SK-N-DZ (cell line): Measurements from ENCODE around the gene RNF113B. TPM values are rescaled to one million over a fixed set of nuclear protein-coding genes. Genes with fewer than 3 reads are reported as not detected.

ENCODE experiments used
- DNase-seq: peaks from one replicate; pipeline ENCODE4 v3.0.0-alpha.2; 2015; ENCODE audit warnings: low spot score
- polyA plus RNA-seq, 2 experiments: library from polyadenylated mRNA; depleted of rRNA; stranded (reverse); fragments of >200 nt; gene quantifications; 2 replicates each; pipeline ENCODE4 v1.2.3, GENCODE V29; 2014

The RNF113B gene
- not detected in 2 replicates for polyA plus RNA-seq (2014; cell fraction: cytosol; rRNA removed)
- polyA plus RNA-seq (2014; cell fraction: nucleus; rRNA removed): not detected in 2 replicates

- DNase-seq: no peak
Measured at GRCh38 chr13:98176777-98177608, at the start of gene RNF113B. TSS of gene RNF113B (minus strand) at chr13:98177269. CDS start at chr13:98177236, 33 bp downstream.

DNA sequence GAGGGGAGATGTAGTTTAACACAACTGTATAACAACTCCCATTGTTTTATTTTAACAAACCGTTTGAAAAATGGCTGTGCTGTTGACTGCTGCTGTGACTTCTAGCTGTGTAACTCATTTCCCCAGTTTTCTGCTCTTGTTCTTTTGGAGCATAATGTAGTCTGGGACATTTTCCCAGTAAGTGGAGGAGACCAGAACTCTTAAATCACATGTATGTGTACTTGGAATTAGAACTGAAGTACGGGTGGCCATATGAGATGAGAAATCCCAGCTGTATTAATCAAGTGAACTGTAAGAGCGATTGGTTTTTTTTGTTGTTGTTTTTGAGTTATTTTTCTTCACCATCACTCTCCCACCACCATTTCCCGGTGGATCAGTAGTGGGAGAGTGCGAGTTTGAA lies 49.4 kb upstream of the RNF113B start:
- no peak for DNase-seq

- no peak for DNase-seq
Measured at GRCh38 chr13:98225036-98225940, 48.2 kb upstream of the RNF113B start.

DNA sequence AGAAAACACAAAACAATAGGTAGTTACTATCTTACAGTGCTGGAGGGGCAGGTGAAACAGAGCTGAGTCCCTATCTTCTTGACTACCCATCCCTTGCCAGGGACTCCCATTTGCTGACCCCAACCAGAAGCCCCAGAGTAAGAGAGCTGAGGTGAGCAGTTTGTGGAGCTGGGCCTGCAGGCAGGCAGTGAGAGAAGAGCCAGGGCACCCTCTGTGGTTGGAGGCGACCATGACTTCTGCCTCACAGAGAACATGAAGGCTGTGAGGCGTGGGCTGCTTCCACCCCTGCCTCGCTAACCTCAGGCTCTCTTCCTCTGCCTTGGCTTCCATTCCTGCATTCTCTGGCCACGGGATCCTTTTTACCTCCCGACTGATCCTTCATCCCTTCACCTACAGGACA lies 47.5 kb upstream of the RNF113B start:
- no peak for DNase-seq

DNA sequence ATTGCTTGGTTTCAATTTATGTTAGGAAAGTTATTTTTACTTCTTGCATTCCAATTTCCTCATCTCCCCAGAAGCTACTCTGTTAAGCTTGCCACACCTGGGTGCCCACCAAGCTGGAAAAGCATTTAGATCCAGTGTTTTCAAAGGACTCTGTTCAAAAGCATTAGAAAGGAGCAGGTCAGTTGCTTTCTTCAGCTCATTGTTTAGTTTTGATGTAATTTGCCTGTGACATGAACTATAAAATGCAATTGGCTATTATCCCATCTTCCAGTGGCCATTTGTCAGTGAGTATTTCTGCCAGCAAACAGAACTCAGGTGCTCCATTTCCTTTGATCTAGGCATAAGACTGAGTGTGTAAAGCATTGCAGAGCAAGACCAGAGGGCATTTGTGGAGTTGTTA lies 46.7 kb upstream of the RNF113B start:
- no peak for DNase-seq

GRCh38 chr13:98222816-98223215 lies 45.7 kb upstream of the RNF113B start:
- DNase-seq: no peak

DNA sequence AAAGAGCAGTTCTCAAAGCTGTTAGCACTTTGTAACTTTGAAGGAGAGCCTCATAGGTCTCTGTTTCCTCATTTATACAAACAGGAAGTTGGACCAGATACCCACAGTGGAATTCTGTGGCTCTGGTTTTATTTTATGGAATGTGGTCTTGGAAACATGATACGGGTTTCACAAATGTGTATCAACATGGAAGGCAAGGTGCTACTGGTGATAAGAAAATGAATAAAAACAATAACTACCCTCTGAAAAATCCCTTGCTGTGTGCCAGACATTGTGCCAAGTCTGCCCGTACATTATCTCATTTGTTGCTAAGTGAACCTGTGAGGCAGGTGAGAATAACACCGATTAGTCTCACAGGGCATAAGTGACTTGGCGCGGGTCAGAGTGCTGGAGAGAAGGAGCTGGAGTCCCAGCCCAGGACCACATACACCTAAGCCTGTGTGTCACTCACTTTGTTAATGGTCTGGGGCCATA lies 45.0 kb upstream of the RNF113B start:
- DNase-seq: no peak

DNA sequence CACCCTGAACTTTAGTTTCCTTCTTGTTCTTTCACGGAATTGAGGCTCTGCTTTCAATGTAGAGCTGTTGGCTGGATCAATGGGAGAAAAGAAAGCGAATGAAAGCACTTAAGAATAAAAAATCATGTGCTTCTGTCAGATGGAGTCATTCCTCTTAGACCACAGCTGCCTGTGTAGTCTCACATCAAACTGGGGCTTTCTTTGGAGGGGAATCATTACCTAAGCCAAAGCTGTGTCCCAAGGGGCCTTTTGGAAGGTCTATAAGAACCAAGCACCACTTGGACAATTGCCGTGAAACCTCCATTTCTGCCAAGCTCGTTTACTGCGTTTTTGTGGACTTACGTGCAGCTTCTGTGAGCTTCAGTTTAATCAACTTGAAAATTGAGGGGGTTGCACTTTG lies 44.2 kb upstream of the RNF113B start:
- no peak for DNase-seq

GRCh38 chr13:98220271-98220791 lies 43.3 kb upstream of the RNF113B start:
- DNase-seq: no peak

GRCh38 chr13:98219685-98220084 lies 42.6 kb upstream of the RNF113B start:
- no peak for DNase-seq

- DNase-seq: no peak
Measured at GRCh38 chr13:98217597-98217996, 40.5 kb upstream of the RNF113B start.

DNA sequence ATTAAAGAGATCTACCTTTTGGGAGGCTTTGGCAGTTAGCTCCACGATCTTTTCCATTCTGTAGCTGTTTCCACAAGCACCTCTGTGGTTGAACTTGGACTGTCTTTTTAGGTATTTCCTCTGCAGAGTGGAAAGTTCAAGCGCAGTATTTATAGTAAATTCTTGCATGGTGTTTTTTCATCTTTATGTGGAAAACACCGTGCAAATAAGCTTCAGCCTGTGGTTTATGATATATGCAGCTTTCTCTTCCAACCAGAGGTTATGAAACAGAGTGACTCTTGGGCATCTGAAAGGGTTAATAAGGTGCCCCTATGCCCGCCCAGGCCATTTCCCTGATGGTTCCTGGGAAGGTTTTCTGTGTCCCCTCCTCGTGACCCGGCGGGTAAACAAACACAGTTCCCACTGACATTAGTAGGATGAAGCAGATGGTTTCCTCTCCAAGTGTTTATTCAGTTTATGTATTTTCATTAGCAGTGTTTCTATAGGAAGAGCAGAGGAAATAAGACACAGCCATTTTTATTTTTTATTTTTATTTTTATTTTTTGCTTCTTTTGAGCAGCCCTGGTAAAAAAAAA lies 39.7 kb upstream of the RNF113B start:
- DNase-seq: no peak

- DNase-seq: no peak
Measured at GRCh38 chr13:98216135-98216565, 39.1 kb upstream of the RNF113B start.

GRCh38 chr13:98215508-98215907 lies 38.4 kb upstream of the RNF113B start:
- DNase-seq: no peak

- DNase-seq: no peak
Measured at GRCh38 chr13:98214707-98215106, 37.6 kb upstream of the RNF113B start.

- no peak for DNase-seq
Measured at GRCh38 chr13:98214008-98214643, 37.1 kb upstream of the RNF113B start.

DNA sequence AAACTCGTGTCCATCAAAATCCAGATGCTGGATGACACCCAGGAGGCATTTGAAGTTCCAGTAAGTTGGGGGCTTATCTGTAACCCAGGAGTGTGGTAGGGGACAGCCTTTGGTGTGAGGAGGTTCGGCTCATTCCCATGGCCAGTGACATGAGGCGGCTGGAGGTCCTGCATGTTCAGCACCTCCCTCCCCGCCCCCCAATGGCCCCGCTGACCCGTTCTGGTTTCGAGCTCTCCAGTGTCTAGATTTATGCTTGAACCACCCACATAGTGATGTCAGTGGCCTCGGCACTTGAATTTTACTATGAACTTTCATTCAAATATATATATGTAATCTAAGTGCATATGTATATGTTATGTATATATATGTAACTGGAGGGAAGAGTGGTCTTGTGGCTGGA lies 36.3 kb upstream of the RNF113B start:
- DNase-seq: no peak

DNA sequence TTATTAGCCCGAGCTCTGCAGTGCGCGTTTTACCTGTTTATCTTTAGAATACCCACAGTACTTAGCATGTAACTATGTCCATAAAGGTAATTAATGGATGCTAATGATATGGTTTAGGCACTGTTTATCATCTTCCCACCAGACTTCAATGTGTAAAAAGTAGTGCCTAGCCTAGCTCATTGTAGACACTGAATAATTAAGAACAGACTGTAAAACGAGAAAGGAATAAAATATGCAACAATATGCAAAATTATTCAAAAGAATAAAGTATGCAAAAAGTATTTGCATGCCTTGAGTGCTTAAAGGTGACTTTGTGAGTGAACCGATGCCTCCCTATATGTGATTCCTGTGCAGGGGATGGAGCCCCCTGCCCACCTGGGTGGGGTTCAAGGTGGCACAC lies 35.7 kb upstream of the RNF113B start:
- no peak for DNase-seq

DNA sequence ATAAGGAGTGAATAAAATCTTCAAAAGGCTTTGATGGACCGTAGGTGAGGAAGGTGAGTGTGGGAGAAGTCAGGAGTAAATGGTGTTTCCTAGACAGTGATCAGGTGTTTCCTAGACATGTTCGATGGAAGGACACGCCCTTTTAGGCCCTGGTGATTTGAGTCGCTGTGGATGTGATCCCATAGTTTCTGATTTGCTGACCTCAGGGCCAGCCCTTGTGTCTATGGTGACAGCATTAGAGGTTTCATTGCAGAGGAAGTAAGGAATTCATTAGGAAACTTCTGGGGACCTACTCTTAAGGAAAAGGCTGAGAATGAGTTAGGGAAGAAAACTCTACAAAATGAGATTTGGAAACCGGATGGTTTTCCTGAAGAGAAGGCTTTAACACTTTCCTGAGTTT lies 31.5 kb upstream of the RNF113B start:
- no peak for DNase-seq

DNA sequence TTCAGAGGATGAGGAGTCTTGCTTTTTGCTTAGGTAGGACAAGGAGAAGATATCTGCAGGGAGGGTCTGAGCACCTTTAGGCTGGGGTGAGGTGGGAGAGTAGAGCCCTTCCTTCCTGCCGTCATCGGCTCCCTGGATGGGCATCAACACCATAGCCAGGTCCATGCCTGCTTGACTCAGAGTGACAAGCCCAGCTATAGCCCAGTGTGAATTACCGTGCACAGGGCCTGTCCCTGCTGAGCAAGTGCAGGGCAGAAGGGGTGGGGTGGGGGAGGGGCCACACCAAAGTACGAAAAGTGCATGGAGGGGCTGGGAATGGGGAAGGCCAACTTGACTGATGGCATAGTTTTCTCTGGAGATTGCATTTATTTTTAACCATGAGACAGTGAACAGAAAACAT lies 30.3 kb upstream of the RNF113B start:
- DNase-seq: no peak

DNA sequence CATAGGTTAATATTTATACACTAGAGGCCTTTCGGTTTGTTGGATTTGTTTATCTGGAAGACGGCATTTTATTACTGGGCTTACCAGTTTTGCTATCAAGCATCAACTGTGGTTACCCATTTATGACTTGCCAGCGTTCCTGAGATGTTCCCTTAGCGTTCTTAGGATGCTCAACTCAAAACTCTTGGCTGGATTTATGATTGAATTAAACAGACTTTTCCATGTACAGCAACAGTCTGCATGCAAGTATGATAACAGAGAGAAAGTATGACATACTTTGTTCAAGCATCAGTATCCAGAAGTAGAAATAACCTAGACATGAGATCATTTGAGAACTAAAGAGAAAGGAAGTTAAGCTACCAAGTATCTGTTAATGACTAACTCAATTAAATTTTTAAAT lies 29.9 kb upstream of the RNF113B start:
- DNase-seq: no peak
